Panc1 (cell line): Measurements from ENCODE around the gene GTF3C5. TPM values are rescaled to one million over a fixed set of nuclear protein-coding genes. Genes with fewer than 3 reads are reported as not detected.

Experiments used
- ATAC-seq: fragments of 200-7000 bp; cut with Tn5 transposase; 2 replicates; pipeline ENCODE4 v1.9.1; 2020; ENCODE audit warnings: mild to moderate bottlenecking, moderate library complexity
- BruUV-seq: library from RNA; stranded (reverse); fragments of 400-500 nt; replicated peaks from 2 replicates; lab custom pipeline; 2021; lab: Mats Ljungman, UMichigan
- CTCF ChIA-PET: fragments of 300-600 bp; sonication (Branson Sonifier 250); formaldehyde crosslinking; loops from one replicate; lab custom pipeline; 2022; ENCODE audit warnings: antibody characterized with exemption; lab: Charles Lee
- POLR2A ChIA-PET: fragments of 300-600 bp; sonication (Branson Sonifier 250); formaldehyde crosslinking; loops from one replicate; lab custom pipeline; 2022; ENCODE audit warnings: antibody characterized with exemption; lab: Charles Lee
- DNase-seq: peaks from one replicate; pipeline ENCODE4 v3.0.0-alpha.2; 2010; ENCODE audit warnings: low read depth, low spot score
- H3K27ac ChIP-seq: 2 replicates; pipeline ENCODE4 v1.5.1; 2011; ENCODE audit warnings: mild to moderate bottlenecking, low read length, inconsistent platforms
- H3K27me3 ChIP-seq: fragments of 200-500 bp; sonication (Bioruptor generic); 2 replicates; pipeline ENCODE4 v1.6.0; 2014; ENCODE audit warnings: low read length, inconsistent platforms; ENCODE audit not compliant: control insufficient read depth, insufficient read depth
- H3K36me3 ChIP-seq: fragments of 200-500 bp; sonication (Bioruptor generic); 2 replicates; pipeline ENCODE4 v1.5.1; 2014; ENCODE audit warnings: inconsistent platforms, mild to moderate bottlenecking, low read length, moderate library complexity; ENCODE audit not compliant: control insufficient read depth, insufficient read depth
- H3K4me1 ChIP-seq: 2 replicates; pipeline ENCODE4 v1.5.1; 2011; ENCODE audit warnings: inconsistent platforms, mild to moderate bottlenecking, low read length, moderate library complexity; ENCODE audit not compliant: control insufficient read depth, insufficient read depth
- H3K4me3 ChIP-seq, 2 experiments: 2 replicates each; pipeline ENCODE4 v1.5.1; 2011 to 2012; ENCODE audit warnings: low read depth in 2 of 2, low read length in 2 of 2, mild to moderate bottlenecking in 2 of 2, inconsistent platforms in 1 of 2, moderate library complexity in 1 of 2
- H3K9me3 ChIP-seq: fragments of 200-500 bp; sonication (Bioruptor generic); 2 replicates; pipeline ENCODE4 v1.5.1; 2014; ENCODE audit warnings: low read depth, mild to moderate bottlenecking, inconsistent platforms, low read length, moderate library complexity; ENCODE audit not compliant: control insufficient read depth, insufficient read depth
- CTCF ChIP-seq: fragments of 450-650 bp; IDR thresholded peaks from 2 replicates; pipeline ENCODE4 v1.5.1; 2017; ENCODE audit warnings: mild to moderate bottlenecking
- POLR2AphosphoS5 ChIP-seq: IDR thresholded peaks from 2 replicates; pipeline ENCODE4 v1.6.1; 2012; ENCODE audit warnings: mild to moderate bottlenecking, low read depth, low read length, moderate library complexity
- REST ChIP-seq, 2 experiments: IDR thresholded peaks; 2 replicates each; pipeline ENCODE4 v1.6.1; 2011 to 2012; ENCODE audit warnings: low read depth in 2 of 2, control low read depth in 1 of 2, low read length in 1 of 2, mild to moderate bottlenecking in 1 of 2, moderate library complexity in 1 of 2; ENCODE audit not compliant: insufficient read depth in 1 of 2
- SIN3A ChIP-seq: IDR thresholded peaks from 2 replicates; pipeline ENCODE4 v1.6.1; 2012; ENCODE audit warnings: low read depth, mild to moderate bottlenecking, low read length, moderate library complexity, borderline replicate concordance; ENCODE audit not compliant: insufficient read depth
- TCF7L2 ChIP-seq: IDR thresholded peaks from 2 replicates; pipeline ENCODE4 v1.6.1; 2011; ENCODE audit warnings: mild to moderate bottlenecking, low read depth, low read length, inconsistent platforms
- in situ Hi-C: cut with HindIII; loops from 2 replicates; pipeline ENCODE4 v1.10.0; 2016; ENCODE audit warnings: low sequenced_read_pairs, low pct_unique_long_range_greater_than_20kb
- intact Hi-C: fragments of 100-400 bp; cut with micrococcal nuclease; formaldehyde crosslinking; loops from one replicate; pipeline ENCODE4 v1.10.0; 2022; ENCODE audit not compliant: unreplicated experiment
- total RNA-seq: library from RNA; stranded (reverse); gene quantifications from one replicate; pipeline ENCODE4 v1.2.1, GENCODE V29; 2021; ENCODE audit not compliant: unreplicated experiment

Gene GTF3C5
- total RNA-seq, 1 experiment from 2014 or later = 47.7 TPM

GRCh38 chr9:133054194-133054890, 23.5 kb downstream of the GTF3C5 start:
- ChIA-PET POLR2A (no interaction called here), CTCF (no interaction called here)
- Histone ChIP-seq H3K4me3 (no peak overlapping the region), H3K36me3 (peaks cover 2% of the 10 kb centered on the region; the same call in 1 of the 2 replicates), H3K9me3 (no peaks in the 10 kb centered on the region), H3K4me1 (no peaks in the 10 kb centered on the region), H3K27ac (no peak overlapping the region), H3K27me3 (no peaks in the 10 kb centered on the region)
- no peak for DNase-seq
- BruUV-seq = no TSS peak
- in situ Hi-C loops = no loop called here
- intact Hi-C loops = no loop called here
- TF ChIP-seq SIN3A (no peak), CTCF (no peak), POLR2AphosphoS5 (no peak), REST (IDR thresholded peaks at IDR 0.05; ENCODE audit: insufficient read depth in 1 of 2, low read depth in 2 of 2, low read length in 1 of 2) (no peak), TCF7L2 (no peak)
- ATAC-seq = no peak

GRCh38 chr9:133054966-133055365, 24.2 kb downstream of the GTF3C5 start:
- intact Hi-C loops (no loop called here), in situ Hi-C loops (no loop called here)
- ChIA-PET CTCF (no interaction called here), POLR2A (no interaction called here)
- H3K27me3 ChIP-seq = no peaks in the 10 kb centered on the region
- no peak for DNase-seq
- no peak overlapping the region for H3K27ac ChIP-seq
- no peak overlapping the region for H3K4me3 ChIP-seq
- TF ChIP-seq CTCF = no peak
- no peak for TF ChIP-seq TCF7L2
- no peak for TF ChIP-seq SIN3A
- no peak for TF ChIP-seq POLR2AphosphoS5
- no peak for TF ChIP-seq REST (IDR thresholded peaks at IDR 0.05; ENCODE audit: insufficient read depth in 1 of 2, low read depth in 2 of 2, low read length in 1 of 2)
- H3K4me1 ChIP-seq = no peaks in the 10 kb centered on the region
- no TSS peak for BruUV-seq
- peaks cover 2% of the 10 kb centered on the region; the same call in 1 of the 2 replicates for H3K36me3 ChIP-seq
- no peaks in the 10 kb centered on the region for H3K9me3 ChIP-seq
- ATAC-seq = no peak
